T-helper 22 cell (primary cell): Measurements from ENCODE around the gene PDHX.

ENCODE experiments used
- DNase-seq: peaks from one replicate; pipeline ENCODE4 v3.0.0-alpha.2; 2020; ENCODE audit warnings: low read depth

The PDHX gene

DNA sequence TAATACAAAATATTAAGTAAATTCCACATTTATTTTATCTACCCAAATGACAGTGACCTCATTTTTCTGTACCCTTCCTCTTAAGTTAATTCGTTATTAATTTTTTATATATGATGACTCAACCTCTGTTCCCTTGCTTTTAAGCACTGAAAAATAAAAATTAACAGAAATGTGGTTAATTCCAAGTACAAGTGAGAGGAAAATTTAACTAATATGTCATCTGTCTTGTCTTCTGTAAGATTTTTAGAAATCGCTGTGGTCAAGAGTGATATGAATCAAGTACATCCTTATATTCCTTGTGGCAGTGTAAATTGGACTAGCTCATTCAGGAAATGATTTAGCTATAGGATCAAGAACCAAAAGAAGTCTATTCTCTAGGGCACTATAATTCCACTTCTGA, 74.5 kb downstream of the PDHX start:
- DNase-seq, result no peak

DNA sequence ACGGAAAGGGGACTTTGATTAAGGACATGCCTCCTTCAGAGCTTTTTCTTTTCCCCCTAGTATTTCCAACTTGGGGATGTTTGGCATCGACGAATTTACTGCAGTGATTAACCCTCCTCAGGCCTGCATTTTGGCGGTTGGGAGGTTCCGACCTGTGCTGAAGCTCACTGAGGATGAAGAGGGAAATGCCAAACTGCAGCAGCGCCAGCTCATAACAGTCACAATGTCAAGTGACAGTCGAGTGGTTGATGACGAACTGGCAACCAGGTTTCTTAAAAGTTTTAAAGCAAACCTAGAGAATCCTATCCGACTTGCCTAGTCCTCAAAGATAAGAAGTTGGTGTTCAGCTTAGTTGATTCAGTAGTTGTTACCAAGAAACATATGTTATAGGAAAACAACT, 78.4 kb downstream of the PDHX start:
- DNase-seq, result no peak

DNA sequence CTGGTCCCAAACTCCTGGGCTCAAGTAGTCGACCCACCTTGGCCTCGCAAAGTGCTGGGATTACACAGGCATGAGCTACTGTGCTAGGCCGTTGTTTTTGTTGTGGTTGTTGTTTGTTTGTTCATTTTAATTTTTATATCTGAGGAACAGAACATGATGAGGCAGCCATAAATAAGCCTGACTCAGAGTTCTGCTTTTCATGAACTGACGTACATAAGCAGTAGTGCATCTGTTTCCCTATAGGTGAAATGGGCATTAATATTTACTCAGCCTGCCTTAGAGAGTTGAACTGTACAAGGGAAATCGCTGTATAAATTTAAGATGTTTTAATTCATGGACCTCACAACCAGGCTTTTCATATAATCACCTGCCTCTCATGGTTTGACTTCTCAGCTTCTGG, 80.5 kb downstream of the PDHX start:
- DNase-seq, result no peak

DNA sequence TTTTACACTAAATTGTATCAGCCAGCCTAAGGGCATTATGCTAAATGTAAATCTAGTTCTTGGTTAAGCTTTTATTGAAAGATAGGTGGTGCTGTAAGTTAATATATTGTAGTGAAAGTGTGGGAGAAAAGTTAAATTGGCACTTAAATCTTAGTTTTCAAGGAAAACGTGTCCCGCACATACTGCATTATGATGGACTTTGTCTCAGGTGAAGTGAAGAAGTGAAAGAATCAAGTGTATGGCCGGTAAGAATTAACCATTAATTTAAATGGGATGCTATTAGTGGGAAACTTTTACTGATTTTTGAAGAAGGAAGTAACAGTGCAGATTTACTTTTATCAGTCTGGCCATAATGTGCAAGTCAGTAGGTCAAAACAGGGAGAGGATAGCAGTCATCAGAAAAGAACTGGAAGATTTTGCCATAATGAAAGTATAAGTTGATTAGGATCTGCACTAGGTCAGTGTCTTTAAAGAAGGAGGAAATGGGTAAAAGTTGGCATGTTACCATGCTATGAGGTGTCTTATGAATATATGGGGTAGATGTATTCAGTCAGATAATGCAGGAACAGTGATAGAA, 81.6 kb downstream of the PDHX start:
- no peak for DNase-seq

DNA sequence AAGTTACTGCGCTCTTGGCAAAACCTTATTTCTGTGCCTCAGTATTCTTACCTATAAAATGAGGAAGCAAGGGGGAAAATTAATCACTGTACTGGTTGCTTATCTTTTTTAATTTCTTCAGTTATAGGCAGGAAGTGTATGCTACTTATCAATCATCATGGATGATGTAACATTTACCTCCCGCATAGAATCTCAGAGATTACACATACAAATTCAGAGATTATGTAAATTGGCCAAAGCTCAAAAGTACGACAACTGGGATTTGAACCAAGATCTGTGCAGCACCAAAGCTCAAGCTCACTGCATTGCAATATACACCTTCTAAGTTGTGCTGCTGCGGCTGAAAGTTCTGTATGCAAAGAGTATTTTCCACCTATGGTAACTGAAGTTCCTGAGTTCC, 83.0 kb downstream of the PDHX start:
- DNase-seq, result no peak

DNA sequence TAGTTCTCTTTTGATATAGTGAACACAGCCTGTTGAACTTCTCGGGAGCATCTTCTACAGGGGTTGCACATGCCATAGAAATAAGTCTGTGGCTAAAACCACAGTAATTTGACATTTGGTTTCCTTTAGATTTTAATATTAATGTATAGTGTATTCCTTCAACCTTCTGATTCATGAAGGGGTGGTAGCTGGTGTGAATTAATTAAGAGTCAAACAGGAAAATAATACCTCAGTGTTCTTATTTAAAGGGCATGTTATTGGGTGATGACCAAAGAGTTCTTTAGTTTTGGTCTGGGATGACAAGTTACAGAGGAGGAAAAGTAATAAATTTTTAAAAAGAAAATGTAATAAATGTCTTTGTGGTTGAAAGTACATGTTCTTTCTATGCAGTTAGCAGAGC, 86.8 kb downstream of the PDHX start:
- no peak for DNase-seq

DNA sequence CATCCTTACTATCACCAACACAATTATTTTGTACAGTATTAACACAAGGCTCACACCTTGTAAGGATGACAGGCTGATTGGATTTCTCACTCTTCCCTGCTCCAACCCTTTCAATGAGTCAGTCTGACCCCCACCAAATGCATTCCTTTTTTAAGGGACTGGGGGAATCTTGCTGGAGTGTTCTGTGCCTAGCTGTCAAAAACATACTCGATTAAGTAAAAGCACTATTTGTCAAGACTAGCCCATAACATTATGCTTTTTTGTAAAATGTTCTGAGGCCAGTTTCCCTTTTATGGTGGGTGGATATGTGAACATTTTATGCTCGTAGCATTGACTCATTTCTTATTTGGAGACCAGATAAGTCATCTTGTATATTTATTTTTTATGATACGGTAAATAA, 87.2 kb downstream of the PDHX start:
- no peak for DNase-seq

DNA sequence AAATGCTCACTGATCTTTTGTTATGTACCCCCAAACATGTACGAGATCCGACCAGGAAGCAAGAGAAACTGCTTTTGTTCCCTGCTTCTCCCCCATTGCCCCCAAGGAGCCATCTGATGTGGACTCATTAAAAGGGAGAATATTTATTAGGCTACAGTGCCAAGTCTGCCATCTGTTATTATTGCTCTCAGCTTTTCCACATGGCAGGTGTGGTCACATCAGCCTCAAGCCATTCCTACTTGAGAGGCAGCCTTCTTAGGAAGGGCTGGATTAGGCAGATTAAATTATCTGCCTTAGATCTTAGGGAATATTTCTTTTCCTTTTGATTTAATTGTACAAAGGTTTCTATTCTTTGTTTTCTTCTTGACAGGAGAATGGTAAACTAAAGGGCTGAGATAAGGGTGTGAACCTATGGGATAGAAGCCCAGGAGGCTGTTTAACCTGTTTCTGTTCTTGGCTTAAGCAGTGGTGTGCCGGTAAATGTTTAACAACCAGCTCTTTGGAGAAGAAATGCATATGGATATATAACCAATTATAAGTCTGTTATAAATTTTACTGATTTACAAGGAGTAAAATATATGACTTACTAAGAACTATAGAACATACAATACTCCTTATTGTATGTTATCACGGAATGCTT, 88.8 kb downstream of the PDHX start:
- no peak for DNase-seq

DNA sequence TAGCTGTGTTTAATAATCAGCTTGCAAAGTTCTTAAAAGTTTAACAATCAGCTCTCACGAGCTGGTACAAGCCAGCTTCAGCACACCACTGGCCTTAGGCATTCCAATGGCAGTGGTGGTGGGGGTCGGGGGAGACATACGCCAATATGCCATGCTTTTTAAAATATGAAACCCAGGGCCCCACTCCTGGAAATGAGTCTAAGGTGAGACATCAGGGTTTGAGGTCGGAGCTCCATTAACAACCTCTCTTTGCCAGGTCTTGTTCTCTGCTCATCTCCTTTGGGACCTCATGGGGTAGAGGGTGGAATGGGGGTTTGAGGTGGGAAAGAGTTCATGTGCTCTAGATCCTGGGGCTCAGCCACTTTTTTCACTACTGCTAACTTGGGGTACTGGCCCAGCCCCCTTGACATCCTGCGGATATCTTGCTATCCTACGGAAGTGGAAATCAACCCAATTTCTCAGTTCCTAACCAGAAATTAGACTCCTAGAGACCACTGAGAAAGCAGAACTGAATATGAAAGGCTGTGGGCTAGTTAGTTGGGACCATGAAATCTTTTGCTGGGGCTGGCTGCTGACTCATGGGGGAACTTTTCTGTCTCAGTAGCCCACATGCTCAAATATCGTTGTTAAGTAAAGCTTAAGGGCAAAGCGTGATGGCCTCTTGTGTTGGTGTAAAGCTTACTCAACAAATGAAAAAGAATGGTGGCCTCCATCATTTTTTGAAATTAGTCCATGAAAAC, 90.1 kb downstream of the PDHX start:
- DNase-seq, result peak; percentile 25

DNA sequence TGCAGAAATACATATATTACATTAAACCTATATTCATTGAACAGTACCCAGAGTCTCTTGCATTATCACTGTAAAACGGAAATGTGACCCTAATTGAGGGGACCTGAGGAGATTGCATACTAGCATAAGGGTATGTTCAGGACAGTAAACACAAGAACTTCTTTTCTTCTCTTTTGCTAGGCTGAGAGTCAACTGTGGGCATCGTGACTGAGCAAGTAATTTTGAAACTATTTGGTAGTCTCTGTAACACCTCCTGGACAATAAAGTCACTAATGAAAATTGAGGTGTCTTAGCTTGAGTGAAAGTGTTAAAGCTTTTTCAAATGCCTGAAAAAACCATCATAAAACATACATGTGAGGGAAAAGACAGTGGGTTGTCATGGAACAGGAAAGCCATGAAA, 90.9 kb downstream of the PDHX start:
- DNase-seq, result no peak

DNA sequence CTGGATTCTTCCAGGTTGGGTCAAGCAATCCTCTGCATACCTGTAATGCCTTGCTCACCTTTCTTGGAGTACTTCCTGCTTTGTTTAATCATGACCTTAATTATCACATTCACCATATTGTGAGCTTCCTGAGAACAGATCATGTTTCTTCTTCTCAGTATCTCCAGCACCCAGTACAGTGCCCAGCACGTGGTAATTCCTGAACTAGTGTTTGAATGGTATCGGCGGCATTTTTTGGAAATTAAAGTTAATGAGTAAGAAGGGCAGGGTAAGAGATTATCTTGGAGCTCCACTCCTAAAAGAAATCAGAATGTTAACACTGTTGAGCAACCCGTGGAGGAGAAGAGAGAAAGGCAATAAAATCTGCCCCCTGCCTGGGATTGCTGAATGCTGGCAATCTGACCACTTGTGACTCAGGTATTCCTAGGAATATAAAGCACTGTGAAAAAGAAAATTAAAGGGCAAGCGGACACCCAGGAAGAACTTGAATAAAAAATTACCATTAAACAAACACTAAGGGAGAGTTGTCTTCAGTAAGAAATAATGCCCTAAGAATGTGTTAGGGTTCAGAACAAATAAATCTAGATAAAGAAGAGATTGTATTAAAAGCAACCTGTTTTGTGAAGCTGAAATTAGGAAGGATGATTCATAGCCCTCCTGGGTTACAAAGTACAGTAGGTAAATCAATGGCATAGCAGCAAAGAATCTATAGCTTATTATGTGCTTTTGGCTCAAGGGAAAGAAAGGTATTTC, 92.9 kb downstream of the PDHX start:
- DNase-seq, result no peak

DNA sequence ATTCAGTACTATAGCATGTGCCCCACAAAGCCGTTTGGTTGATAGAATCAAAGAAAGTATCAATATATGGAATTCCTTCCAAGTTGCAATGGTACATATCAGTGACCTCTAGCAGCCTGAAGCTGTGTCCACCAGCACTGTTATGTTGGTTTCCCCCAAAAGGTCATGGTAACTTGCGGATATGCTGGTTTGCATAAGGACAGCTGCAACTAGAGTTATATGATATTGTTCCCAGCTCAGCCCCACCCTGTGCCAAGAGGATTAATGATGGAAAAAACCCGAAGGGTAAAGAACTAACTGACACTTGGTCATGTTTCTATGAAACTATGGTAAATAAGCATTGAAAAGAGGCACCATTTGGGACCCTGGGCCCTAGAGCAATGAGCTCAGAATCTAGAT, 93.5 kb downstream of the PDHX start:
- DNase-seq, result no peak

DNA sequence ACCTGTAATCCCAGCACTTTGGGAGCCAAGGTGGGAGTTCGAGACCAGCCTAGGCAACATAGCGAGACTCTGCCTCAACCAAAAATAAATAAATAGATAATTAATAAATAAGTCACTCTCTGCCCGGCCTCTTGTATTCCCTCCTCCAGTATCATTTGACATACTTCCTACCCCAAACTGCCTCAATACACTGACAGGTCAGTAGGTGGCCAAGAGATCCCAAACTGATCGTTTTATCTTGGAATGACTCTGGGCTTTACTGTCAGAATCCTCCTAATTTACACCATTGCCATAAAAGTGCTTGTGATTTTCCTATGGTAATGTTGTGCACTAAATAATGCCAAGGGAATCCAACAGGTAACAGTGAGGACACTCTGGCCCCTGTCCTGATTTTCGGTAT, 94.2 kb downstream of the PDHX start:
- DNase-seq, result no peak

DNA sequence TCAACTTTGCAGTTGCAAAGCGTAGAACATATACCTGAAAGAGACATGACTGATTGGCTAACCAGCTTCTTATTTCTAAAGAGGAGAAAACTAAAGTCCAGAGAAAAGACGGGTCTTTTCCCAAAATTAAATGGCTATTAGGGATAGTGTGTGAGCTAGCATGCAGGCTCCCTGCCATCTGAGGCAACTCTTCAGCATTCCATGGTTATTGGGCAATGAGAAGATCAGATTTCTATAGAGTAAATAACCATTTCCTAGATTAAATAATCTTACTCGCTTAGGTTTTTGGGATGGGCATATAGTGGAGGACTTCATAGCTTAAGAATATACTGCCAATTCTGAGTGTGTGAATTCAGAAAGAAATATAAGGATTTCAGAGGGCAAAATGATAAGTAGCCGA, 95.0 kb downstream of the PDHX start:
- DNase-seq, result no peak

DNA sequence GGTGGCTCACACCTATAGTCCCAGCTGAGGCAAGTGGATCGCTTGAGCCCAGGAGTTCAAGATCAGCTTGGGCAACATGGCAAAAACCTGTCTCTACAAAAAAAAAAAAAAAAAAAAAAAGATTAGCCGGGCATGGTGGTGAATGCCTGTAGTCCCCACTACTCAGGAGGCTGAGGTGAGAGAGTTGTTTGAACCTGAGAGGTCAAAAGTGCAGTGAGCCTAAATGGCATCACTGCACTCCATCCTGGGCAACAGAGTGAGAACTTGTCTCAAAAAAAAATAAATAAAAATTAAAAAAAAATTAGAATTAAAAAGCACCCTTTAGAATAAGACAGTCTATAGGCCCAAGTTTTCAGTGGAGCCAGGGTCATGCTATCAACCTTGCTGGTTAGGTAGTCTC, 95.5 kb downstream of the PDHX start:
- DNase-seq, result no peak

DNA sequence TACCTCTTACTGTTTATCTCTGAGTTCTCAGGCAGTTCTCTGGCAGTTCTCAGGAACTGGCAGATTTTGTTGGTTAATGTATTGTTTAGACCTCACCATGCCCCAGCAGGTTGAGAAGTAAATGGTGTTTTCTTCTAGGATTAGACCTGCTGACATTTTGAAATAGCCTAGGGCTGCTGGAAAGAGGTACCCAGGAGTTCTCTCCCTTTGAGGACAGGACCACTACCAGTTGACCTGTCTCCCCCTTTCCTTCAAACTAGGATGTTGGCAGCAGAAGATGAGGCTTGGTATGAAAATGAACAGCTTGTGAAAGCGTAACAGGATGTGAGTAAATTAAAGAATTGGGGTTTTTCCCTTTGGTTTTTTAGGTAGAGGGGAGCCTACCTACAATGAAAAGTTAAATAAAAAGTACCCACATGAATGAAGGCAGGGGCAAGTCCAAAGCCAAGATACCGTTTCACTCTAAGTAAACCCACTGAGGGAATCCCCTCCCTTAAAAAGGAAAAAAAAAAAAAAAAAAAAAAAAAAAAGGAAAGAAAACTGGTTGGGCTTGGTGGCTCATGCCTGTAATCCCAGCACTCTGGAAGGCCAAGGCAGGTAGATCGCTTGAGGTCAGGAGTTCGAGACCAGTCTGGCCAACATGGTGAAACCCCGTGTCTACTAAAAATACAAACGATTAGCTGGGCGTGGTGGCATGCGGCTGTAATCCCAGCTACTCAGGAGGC, 96.2 kb downstream of the PDHX start:
- peak; percentile 24 for DNase-seq

DNA sequence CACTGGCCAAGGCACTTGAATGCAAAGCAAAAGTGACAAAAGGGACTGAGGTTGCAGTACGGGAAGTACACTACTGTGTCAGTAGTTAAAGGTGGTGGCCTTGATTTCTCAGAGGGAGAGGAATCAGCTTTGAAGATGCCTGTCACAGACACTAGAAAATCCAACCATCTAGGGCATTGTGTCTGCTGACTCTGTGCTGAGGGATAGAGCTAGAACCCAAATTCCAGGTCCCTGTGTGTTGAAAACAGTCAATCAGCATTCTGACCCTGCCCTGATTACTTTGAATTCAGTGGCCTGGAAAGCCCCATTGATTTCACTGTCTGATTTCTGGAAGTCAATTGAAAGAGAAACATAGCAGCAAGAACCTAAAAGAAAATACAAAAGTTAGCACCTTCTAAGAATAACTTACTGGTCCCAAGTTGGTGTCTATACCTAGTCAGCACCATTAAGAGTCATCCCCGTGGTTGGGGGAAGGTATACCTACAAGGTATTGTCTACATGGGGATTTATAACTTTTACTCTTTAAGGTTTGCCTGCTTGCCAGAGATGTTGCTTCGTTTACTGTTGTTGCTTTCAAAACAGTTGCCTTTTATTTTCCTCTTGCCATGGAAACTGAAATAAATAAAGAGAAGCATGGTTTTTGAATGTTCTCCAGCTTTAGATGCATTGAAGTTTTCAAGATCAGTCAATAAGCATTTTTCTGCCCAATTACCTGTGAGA, 97.3 kb downstream of the PDHX start:
- peak; percentile 36 for DNase-seq

DNA sequence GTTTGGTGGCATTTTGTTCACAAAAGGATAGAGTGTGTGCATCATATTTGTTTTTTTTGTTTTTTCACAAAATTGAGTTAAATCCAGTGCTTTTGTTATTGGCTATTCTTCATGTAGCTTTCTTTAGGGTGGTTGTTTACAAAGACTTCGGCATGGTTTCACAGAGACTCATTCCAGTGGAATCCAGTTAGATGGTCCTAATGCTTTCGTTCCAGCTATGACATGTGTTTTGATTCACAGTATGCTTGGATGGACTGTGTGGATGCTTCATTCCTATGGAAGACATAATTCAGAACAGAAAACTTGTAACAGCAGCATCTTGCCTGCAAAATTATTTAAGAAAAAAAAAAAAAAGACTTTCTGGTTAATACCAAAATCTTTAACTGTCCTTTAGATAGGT, 97.9 kb downstream of the PDHX start:
- DNase-seq, result no peak

DNA sequence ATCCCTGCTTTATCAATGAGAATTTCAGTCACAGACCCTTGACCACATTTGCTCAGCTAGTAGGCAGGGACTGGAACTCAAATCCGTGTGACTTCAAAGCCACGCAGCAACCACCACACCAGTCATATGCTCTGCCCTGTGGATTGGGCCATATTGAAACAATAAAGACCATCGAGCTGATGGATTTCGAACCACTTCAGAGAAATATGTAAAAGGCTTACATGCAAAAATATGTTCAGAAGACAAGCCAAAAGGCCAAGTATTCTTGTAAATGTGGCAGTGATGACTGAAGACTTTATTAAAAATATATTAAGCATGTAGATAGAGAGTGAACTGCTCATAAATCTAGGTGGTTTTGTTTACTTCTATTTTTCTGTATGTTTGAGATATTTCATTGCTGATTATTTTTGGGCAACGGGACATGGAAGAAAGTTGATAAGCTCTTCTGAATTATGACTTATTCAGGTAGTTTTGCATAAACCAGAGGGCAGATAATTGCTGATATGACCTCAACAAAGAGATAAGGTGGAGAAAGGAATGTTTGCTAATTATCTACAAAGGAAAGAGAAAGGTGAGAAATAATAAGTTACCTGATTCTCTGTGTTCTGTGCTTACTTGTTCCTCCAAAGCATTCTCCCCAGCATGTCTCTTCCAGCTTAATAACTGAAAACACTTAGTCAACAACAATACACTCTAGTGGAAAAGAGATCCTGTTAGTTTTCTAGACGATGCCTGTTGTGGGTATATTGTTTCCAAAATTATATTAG, 99.4 kb downstream of the PDHX start:
- no peak for DNase-seq

DNA sequence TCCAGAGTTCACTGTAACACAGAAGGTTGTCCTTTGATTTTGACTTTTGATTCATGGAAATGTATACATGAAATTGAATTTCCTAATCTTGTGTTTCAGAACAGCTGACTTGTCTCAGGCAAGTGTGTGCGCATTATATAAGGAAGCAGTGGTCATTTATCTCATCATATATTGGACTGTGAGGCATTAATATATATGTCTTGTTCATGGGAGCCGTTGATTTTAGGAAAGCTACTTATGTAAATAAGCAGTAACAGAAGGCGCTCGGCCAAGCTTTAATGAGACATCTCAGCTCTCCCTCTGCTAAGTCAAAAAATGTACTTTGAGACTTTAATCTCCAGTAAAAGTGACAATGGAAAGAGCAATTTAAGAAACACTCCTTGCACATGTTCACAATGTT, 100.5 kb downstream of the PDHX start:
- no peak for DNase-seq
